Hepatocyte (in vitro differentiated cells): Measurements from ENCODE around the gene WDR86. TPM values are rescaled to one million over a fixed set of nuclear protein-coding genes. Genes with fewer than 3 reads are reported as not detected.

Experiments used
- DNase-seq: peaks from one replicate; pipeline ENCODE4 v3.0.0-alpha.2; 2016; ENCODE audit warnings: low spot score
- H2AFZ ChIP-seq: fragments of 200-600 bp; sonication (generic); 2 replicates; pipeline ENCODE4 v1.6.0; 2016; ENCODE audit warnings: antibody characterized with exemption, mild to moderate bottlenecking
- H3K27ac ChIP-seq: fragments of 200-600 bp; sonication (generic); 2 replicates; pipeline ENCODE4 v1.5.1; 2016; ENCODE audit warnings: mild to moderate bottlenecking
- H3K27me3 ChIP-seq: fragments of 200-600 bp; sonication (generic); 2 replicates; pipeline ENCODE4 v1.6.1; 2016
- H3K36me3 ChIP-seq: fragments of 200-600 bp; sonication (generic); replicated peaks from 2 replicates; pipeline ENCODE4 v1.5.1; 2016; ENCODE audit warnings: low read depth; ENCODE audit not compliant: insufficient read depth
- H3K4me1 ChIP-seq: fragments of 200-600 bp; sonication (generic); 2 replicates; pipeline ENCODE4 v1.5.1; 2016; ENCODE audit warnings: mild to moderate bottlenecking, moderate library complexity; ENCODE audit not compliant: insufficient read depth
- H3K4me2 ChIP-seq: fragments of 200-600 bp; sonication (generic); 2 replicates; pipeline ENCODE4 v1.6.0; 2016
- H3K4me3 ChIP-seq: fragments of 200-600 bp; sonication (generic); 2 replicates; pipeline ENCODE4 v1.5.1; 2016; ENCODE audit warnings: mild to moderate bottlenecking
- H3K79me2 ChIP-seq: fragments of 200-600 bp; sonication (generic); 2 replicates; pipeline ENCODE4 v1.6.0; 2017; ENCODE audit warnings: mild to moderate bottlenecking
- H3K9me2 ChIP-seq: fragments of 200-600 bp; sonication (generic); replicated peaks from 2 replicates; pipeline ENCODE4 v1.6.0; 2017; ENCODE audit warnings: mild to moderate bottlenecking; ENCODE audit not compliant: insufficient read depth
- H3K9me3 ChIP-seq: fragments of 200-600 bp; sonication (generic); 2 replicates; pipeline ENCODE4 v1.5.1; 2016; ENCODE audit warnings: low read depth, mild to moderate bottlenecking
- H4K20me1 ChIP-seq: fragments of 200-600 bp; sonication (generic); 2 replicates; pipeline ENCODE4 v1.6.0; 2016; ENCODE audit warnings: mild to moderate bottlenecking; ENCODE audit not compliant: insufficient read depth, poor library complexity, severe bottlenecking
- CTCF ChIP-seq: fragments of 200-600 bp; sonication (generic); IDR thresholded peaks from 2 replicates; pipeline ENCODE4 v1.5.1; 2016; ENCODE audit warnings: antibody characterized with exemption, mild to moderate bottlenecking; ENCODE audit not compliant: poor library complexity
- EZH2 ChIP-seq: fragments of 200-600 bp; sonication (generic); IDR thresholded peaks from 2 replicates; pipeline ENCODE4 v1.6.1; 2016; ENCODE audit warnings: antibody characterized with exemption, mild to moderate bottlenecking, borderline replicate concordance
- EZH2phosphoT487 ChIP-seq: fragments of 200-600 bp; sonication (generic); IDR thresholded peaks from one replicate; pipeline ENCODE4 v1.6.1; 2018; ENCODE audit warnings: antibody characterized with exemption, mild to moderate bottlenecking, low read depth, moderate library complexity; ENCODE audit not compliant: unreplicated experiment, severe bottlenecking
- WGBS: methylation state at CpG from one replicate; pipeline ENCODE4 v1.1.6; 2016; ENCODE audit warnings: low lambda C conversion rate; ENCODE audit errors: missing lambda C conversion rate; 5-methylcytosine and 5-hydroxymethylcytosine counted together
- polyA plus RNA-seq: library from polyadenylated mRNA; unstranded; fragments of >200 nt; fragmentation: Nextera tagmentation; extraction: Ambion mirVana; gene quantifications from 2 replicates; pipeline ENCODE4 v1.2.1, GENCODE V29; 2016
- total RNA-seq: library from RNA; depleted of rRNA; stranded (reverse); fragments of >200 nt; gene quantifications from 2 replicates; pipeline ENCODE4 v1.2.3, GENCODE V29; 2014

WDR86 gene
- total and polyA plus RNA-seq, 2 experiments from 2014 or later = 10.6 to 12.4 TPM

- Histone ChIP-seq H3K9me2 (no peaks in the 10 kb centered on the region), H3K36me3 (no peaks in the 10 kb centered on the region), H3K4me2 (no peak overlapping the region), H3K4me1 (peaks cover 23% of the 10 kb centered on the region), H4K20me1 (no peaks in the 10 kb centered on the region), H3K79me2 (no peaks in the 10 kb centered on the region), H3K27me3 (no peaks in the 10 kb centered on the region), H3K9me3 (no peaks in the 10 kb centered on the region), H3K27ac (peak overlapping the region; percentile 71), H3K4me3 (no peak overlapping the region), H2AFZ (no peak overlapping the region)
- no peak for DNase-seq
- TF ChIP-seq EZH2 (no peak), EZH2phosphoT487 (no peak), CTCF (no peak)
- WGBS = 90% methylated on average over 20 of the region's 23 CpGs
Measured at GRCh38 chr7:151426904-151427704, 17.3 kb upstream of the WDR86 start.

GRCh38 chr7:151426441-151426903 is 16.6 kb upstream of the WDR86 start:
- H3K79me2 ChIP-seq = no peaks in the 10 kb centered on the region
- H3K27me3 ChIP-seq = no peaks in the 10 kb centered on the region
- no peak for TF ChIP-seq CTCF
- no peak for TF ChIP-seq EZH2phosphoT487
- TF ChIP-seq EZH2 = no peak
- no peak overlapping the region for H3K4me2 ChIP-seq
- H3K9me2 ChIP-seq = no peaks in the 10 kb centered on the region
- H2AFZ ChIP-seq = no peak overlapping the region
- no peaks in the 10 kb centered on the region for H4K20me1 ChIP-seq
- DNase-seq = peak; percentile 68
- H3K4me1 ChIP-seq = peaks cover 23% of the 10 kb centered on the region
- no peak overlapping the region for H3K4me3 ChIP-seq
- no peaks in the 10 kb centered on the region for H3K9me3 ChIP-seq
- H3K36me3 ChIP-seq = no peaks in the 10 kb centered on the region
- 48% methylated on average over 14 of the region's 14 CpGs for WGBS
- H3K27ac ChIP-seq = peak overlapping the region; percentile 71

- H3K4me2 ChIP-seq = no peak overlapping the region
- no peaks in the 10 kb centered on the region for H3K27me3 ChIP-seq
- no peak overlapping the region for H2AFZ ChIP-seq
- WGBS = 51% methylated on average over 7 of the region's 7 CpGs
- H3K9me2 ChIP-seq = no peaks in the 10 kb centered on the region
- H3K27ac ChIP-seq = peak overlapping the region; percentile 71
- H3K4me1 ChIP-seq = peaks cover 23% of the 10 kb centered on the region
- H4K20me1 ChIP-seq = no peaks in the 10 kb centered on the region
- no peaks in the 10 kb centered on the region for H3K36me3 ChIP-seq
- no peaks in the 10 kb centered on the region for H3K79me2 ChIP-seq
- peak; percentile 34 for DNase-seq
- no peak overlapping the region for H3K4me3 ChIP-seq
- TF ChIP-seq EZH2phosphoT487 (no peak), CTCF (no peak), EZH2 (no peak)
- H3K9me3 ChIP-seq = no peaks in the 10 kb centered on the region
Measured at GRCh38 chr7:151425670-151426440, 16.0 kb upstream of the WDR86 start.
